ENCODE data around the gene MTG2. TPM values are rescaled to one million over a fixed set of nuclear protein-coding genes. Genes with fewer than 3 reads are reported as not detected.

Gene MTG2
- total RNA-seq, 1 donor from 2014 or later, result 29.3 TPM

DNA sequence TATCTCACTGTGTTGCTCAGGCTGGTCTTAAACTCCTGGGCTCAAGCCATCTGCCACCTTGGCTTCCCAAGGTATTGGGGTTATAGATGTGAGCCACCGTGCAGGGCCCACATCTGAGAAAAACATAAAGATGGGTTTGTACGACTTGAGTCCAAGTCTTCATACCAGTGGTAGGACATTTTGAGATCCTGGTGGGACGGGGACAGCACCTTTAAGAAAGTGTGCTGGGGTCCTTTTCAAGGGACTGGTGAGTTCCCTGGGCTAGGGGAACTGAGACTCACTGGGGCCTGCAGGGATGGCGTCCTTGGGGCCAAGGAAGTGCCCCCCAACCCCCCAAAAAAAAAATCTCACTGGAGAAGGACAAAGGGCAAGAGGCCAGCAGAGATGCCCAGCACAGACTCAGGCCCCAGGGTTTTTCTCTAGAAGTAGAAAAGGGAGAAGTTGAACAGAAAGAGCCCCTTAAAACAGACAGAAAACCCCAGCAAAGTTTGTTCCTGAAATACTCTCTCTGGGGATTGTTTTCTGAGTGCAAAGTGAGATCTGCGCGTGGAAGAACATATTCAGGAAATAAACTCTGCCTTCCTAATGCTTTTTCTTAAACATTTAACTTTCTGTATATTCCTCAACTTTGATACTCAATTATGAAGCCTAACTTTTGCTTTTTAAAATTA is 66.2 kb downstream of the MTG2 start:
- H3K4me1 Mint-ChIP-seq (ENCODE audit: unreplicated experiment), result peaks cover 3% of the 10 kb centered on the region
- TF ChIP-seq, protein P1, sequence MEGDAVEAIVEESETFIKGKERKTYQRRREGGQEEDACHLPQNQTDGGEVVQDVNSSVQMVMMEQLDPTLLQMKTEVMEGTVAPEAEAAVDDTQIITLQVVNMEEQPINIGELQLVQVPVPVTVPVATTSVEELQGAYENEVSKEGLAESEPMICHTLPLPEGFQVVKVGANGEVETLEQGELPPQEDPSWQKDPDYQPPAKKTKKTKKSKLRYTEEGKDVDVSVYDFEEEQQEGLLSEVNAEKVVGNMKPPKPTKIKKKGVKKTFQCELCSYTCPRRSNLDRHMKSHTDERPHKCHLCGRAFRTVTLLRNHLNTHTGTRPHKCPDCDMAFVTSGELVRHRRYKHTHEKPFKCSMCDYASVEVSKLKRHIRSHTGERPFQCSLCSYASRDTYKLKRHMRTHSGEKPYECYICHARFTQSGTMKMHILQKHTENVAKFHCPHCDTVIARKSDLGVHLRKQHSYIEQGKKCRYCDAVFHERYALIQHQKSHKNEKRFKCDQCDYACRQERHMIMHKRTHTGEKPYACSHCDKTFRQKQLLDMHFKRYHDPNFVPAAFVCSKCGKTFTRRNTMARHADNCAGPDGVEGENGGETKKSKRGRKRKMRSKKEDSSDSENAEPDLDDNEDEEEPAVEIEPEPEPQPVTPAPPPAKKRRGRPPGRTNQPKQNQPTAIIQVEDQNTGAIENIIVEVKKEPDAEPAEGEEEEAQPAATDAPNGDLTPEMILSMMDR (IDR thresholded peaks at IDR 0.05), result no peak
- H3K27me3 Mint-ChIP-seq (ENCODE audit: unreplicated experiment), result no peaks in the 10 kb centered on the region
- DNase-seq (ENCODE audit: extremely low spot score, unreplicated experiment), result no peak
- no peak overlapping the region for H3K4me3 Mint-ChIP-seq (ENCODE audit: unreplicated experiment)
- no peak overlapping the region for H3K27ac Mint-ChIP-seq (ENCODE audit: unreplicated experiment)
- peaks cover 4% of the 10 kb centered on the region for H3K36me3 Mint-ChIP-seq (ENCODE audit: unreplicated experiment)
- H3K9me3 Mint-ChIP-seq (ENCODE audit: unreplicated experiment), result no peaks in the 10 kb centered on the region

DNA sequence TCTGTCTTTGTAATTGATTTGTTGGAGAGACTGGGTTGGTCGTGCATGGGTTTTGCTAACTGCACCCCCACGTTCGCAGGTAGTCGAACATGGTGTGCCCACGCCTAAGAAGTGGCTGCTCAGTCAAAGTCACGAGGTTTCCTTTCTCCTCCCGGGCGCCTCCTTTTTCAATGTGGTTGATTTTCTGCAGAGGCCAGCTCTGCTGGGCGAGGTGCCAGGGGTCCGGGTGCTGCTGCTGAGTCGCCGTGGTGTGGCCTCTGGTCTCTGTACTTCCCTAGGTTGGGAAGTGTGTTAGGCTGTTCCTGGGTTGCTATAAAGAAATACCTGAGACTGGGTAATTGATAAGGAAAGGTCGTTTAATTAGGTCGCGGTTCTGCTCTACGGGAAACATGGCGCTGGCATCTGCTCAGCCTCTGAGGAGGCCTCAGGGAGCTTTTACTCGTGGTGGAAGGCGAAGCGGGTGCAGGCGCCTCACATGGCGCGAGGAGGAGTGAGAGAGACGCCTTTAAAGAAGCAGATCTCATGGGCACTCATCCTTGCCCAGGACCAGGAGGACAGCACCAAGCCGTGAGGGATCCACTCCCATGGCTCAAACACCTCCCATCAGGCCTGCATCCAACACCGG is 69.6 kb downstream of the MTG2 start:
- Mint-ChIP-seq H3K4me1 (ENCODE audit: unreplicated experiment) (peaks cover 3% of the 10 kb centered on the region), H3K27ac (ENCODE audit: unreplicated experiment) (no peak overlapping the region), H3K27me3 (ENCODE audit: unreplicated experiment) (no peaks in the 10 kb centered on the region), H3K36me3 (ENCODE audit: unreplicated experiment) (peaks cover 8% of the 10 kb centered on the region), H3K9me3 (ENCODE audit: unreplicated experiment) (no peaks in the 10 kb centered on the region), H3K4me3 (ENCODE audit: unreplicated experiment) (no peak overlapping the region)
- DNase-seq (ENCODE audit: extremely low spot score, unreplicated experiment), result no peak
- TF ChIP-seq, protein P1 (IDR thresholded peaks at IDR 0.05), result no peak

Other genes starting within 250 kb of the MTG2 start
- 17.3 and 22.8 TPM in 2 replicates for gene TAF4, start 117.1 kb upstream of the MTG2 start, total RNA-seq
- 67.8 and 68.7 TPM in 2 replicates for gene LSM14B, start 60.6 kb upstream of the MTG2 start, total RNA-seq
- gene PSMA7, start 39.6 kb upstream of the MTG2 start, total RNA-seq, result 209 and 217 TPM in 2 replicates
- gene SS18L1, start 39.3 kb upstream of the MTG2 start, total RNA-seq, result 18.3 and 19.9 TPM in 2 replicates
- not detected in 2 replicates for gene HRH3, start 37.2 kb downstream of the MTG2 start, total RNA-seq
- gene OSBPL2, start 55.5 kb downstream of the MTG2 start, total RNA-seq, result 46.3 and 50.9 TPM in 2 replicates
- 82.6 and 83.9 TPM in 2 replicates for gene ADRM1, start 120.0 kb downstream of the MTG2 start, total RNA-seq
- gene LAMA5, start 184.3 kb downstream of the MTG2 start, total RNA-seq, result 201 and 204 TPM in 2 replicates
- 1,013 and 1,039 TPM in 2 replicates for gene RPS21, start 204.1 kb downstream of the MTG2 start, total RNA-seq
- gene CABLES2, start 224.3 kb downstream of the MTG2 start, total RNA-seq, result 7.8 and 8.8 TPM in 2 replicates
- gene RBBP8NL, start 244.5 kb downstream of the MTG2 start, total RNA-seq, result not detected in 2 replicates

All from osteocyte (in vitro differentiated cells).